ENCODE data around the gene SMIM32.

The SMIM32 gene

DNA sequence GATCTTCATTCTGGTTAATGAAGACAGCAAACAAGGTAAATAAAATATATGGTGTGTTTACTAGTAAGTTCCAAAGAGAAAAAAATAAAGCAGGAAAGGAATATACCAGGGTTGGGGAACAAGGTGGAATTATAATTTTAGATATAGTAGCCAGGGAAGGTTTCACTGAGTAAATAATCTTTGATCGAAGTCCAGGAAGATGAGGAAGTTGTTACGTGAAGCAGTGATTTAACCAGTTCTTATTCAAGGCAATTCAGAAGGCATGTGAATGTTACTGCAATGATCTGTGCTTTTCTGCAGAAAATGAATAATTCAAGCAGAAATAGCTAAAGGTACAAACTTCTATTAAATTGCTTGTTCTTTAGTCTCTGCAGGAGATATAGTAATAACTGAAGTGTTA lies 6.2 kb downstream of the SMIM32 start:
- no peak for DNase-seq (ENCODE audit: low read depth)

DNA sequence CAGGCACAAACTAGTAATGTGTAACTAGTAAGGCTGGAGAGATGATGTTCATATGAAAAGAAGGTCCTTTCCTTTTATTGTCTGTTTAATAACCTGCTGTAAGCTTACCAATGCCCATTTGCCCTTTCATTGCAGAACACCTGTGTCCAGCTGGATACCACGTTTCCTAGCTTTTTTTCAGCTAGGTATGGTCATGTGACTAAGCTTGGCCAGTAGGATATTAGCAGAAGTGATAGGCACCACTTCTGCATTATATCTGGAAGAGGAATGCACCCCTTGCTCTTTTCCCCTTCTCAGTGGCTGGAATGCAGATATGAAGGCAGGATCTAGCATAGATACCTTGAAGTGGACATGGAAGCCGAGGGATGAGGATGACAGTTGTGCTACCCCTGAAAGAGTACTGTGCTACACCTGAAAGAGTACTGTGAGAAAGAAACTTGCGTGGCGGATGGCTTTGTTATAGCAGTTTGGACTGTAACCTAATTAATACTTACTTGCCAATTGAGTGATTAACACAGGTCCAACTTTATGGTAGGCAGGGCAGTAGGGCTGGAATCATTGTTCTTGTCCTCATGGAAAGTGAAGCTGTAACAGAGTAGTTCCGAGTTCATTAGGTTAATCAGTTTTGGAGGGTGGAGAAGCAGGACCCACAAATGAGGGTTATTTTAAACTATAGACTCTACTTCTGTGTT lies 6.8 kb downstream of the SMIM32 start:
- no peak for DNase-seq (ENCODE audit: low read depth)

DNA sequence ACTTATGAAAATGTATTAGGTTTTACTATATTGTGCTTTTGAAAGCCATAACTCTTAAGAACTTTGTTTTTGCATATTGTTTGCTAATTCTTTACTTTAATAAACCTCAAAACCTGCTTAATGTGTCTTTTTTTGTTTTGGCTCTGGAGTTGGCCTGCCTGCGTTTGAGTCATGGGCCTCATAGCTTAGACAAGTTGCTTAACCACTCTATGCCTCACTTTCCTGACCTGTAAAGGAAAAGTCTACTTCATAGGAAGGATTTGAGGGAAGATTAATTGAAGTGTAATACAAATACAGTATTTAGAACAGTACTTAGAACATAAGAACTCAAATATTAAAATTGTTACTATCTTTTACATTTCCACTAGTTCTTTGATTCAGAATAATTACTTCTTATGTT lies 10.3 kb downstream of the SMIM32 start:
- DNase-seq (ENCODE audit: low read depth): no peak

DNA sequence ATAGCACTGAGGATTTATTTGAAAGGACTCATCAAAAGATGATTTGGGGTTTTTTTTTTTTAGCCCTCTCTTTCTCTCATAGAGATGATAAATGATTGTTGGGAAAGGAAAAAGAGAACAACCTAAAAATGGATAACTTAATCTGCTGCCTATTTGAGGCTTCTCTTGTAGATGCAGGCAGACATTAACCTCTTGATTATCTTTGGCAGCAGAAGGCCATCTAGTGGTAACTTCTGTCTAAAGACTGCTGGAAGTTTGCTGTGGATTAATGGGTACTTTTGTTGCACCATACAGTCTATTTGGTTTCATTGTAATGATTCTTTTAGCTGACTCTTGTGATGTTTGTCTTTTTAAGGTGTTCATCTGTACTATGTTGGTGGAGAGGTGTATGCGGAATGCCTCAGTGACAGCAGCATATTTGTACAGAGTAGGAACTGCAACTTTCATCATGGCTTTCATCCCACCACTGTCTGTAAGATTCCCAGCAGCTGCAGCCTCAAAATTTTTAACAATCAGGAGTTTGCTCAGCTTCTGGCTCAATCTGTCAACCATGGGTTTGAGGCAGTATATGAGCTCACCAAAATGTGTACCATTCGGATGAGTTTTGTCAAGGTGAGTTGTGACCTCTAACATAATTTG lies 18.8 kb downstream of the SMIM32 start:
- DNase-seq (ENCODE audit: low read depth): no peak

DNA sequence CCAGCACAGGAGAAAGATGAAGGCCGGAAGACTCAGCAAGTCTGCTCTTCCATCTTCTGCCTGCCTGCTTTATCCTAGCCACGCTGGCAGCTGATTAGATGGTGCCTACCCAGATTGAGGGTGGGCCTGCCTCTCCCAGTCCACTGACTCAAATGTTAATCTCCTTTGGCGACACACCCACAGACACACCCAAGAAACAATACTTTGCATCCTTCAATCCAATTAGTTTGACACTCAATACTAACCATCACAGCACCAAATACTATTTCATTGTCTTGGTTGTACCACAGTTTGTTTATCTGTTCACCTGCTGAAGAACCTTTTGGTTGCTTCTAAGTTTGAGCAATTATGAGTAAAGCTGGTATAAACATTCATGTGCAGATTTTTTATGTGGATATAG lies 23.7 kb downstream of the SMIM32 start:
- no peak for DNase-seq (ENCODE audit: low read depth)

DNA sequence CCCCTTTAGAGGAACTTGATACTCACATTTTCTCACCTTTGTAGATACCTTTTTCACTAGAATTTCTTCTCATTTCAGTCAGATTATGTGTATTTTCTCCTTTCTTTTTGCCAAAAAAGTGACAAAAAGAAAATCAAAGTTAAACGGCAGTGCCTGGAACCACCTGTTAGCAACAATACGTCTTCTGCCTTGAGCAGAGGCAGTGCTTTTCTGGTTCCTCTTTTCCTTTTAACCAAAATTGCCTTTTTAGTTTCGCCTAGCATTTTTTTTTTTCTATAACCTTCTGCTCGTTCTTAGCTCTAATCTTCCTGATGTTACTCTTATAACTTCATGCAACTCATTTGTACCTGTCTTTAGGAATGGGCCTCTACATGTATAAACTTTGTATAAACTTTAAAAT lies 26.1 kb downstream of the SMIM32 start:
- no peak for DNase-seq (ENCODE audit: low read depth)

DNA sequence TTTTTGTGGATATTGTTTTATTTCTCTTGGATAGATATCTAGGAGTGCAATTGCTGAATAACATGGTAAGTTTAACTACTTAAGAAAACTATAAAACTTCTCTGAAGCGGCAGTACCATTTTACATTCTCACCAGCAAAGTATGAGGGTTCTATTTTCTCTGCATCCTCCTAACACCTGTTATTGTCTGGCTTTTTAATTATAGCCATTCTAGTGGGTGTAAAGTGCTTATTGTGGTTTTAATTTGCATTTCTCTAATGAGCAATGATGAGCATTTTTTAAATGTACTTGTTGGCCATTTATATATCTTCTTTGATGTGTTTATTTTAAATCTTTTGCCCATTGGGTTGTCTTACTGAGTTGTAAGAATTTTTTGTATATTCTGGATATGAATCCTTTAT lies 28.7 kb downstream of the SMIM32 start:
- DNase-seq (ENCODE audit: low read depth): no peak

DNA sequence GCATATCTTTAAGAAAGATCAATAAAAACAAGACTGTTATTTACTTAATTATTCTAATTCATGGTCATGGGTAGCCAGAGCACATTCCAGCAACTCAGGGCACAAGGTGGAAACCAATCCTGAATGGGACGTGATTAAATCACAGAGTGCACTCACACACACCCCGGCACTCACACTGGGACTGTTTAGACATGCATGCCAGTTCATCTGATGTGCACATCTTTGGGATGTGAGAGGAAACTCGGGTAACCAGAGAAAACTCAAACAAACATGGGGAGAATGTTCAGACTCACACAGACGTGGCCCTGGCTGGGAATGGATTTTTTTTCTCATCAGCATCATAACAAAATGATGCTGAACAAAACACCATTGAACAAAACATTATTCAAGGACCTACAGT lies 31.0 kb downstream of the SMIM32 start:
- DNase-seq (ENCODE audit: low read depth): no peak

DNA sequence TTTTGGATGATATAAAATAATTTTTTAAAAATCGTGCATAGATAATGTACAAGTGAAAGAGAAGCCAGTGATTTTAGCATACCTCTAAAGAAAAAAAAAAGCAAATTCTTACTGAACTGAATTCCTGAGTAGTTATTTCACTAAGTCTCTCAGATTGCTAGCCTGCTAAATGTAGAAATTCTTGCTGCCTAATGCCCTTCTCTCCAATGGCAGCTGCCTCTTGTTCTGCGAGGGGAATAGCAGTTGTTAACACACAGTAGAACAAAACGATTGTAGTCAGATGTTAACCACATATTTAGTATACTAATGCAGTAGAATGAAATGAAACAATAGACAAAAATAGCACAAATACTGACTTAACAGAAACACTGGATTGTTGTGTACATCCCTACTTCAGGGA lies 33.5 kb downstream of the SMIM32 start:
- no peak for DNase-seq (ENCODE audit: low read depth)

DNA sequence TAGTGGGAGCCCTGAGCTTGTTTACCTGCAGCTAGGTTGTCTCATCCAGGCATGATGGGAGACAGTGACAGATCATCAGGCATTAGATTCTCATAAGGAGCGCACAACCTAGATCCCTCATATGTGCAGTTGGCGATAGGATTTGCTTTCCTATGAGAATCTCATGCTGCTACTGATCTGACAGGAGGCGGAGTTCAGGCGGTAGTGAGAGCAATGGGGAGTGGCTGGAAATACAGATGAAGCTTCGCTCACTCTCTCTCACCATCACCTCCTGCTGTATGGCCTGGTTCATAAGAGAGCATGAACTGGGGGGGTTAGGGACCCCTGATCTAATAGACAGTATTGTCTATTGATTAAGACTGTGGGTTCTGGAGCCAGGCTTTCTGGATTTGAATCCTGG lies 35.4 kb downstream of the SMIM32 start:
- no peak for DNase-seq (ENCODE audit: low read depth)

DNA sequence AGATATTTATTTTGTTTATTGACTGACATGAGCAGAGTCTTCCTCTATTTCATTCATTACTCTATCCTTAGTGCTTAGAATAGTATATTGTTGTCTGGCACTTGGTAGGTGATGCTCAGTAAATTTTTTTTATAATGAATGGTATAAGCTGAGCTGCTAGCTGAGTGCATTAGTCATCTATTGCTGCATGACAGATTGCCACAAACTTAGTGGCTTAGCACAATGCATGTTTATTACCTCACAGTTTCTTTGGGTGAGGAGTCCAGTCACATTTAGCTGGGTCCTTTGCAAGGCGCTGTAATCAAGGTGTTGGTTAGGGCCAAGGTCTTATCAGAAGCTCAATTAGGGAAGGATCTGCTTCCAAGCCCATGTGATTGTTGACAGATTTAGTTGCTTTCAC lies 37.2 kb downstream of the SMIM32 start:
- DNase-seq (ENCODE audit: low read depth): no peak

DNA sequence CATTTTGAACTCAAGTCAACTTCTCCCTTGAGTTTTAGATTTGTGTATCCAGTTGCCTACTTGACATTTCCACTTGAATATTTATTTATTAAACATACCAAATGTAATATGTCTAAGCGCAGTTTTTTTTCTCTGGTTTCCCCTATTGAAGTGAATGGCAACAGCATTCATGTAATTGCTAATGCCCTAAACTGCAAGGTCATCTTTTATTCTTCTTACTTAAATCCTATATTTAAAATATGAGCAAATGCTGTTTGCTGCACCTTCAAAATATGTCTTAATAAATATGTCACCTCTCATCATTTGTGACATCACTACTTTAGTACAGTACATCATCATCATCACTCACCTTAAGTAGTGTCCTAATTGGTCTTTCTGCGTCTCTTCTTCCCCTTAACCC lies 37.9 kb downstream of the SMIM32 start:
- DNase-seq (ENCODE audit: low read depth): no peak

DNA sequence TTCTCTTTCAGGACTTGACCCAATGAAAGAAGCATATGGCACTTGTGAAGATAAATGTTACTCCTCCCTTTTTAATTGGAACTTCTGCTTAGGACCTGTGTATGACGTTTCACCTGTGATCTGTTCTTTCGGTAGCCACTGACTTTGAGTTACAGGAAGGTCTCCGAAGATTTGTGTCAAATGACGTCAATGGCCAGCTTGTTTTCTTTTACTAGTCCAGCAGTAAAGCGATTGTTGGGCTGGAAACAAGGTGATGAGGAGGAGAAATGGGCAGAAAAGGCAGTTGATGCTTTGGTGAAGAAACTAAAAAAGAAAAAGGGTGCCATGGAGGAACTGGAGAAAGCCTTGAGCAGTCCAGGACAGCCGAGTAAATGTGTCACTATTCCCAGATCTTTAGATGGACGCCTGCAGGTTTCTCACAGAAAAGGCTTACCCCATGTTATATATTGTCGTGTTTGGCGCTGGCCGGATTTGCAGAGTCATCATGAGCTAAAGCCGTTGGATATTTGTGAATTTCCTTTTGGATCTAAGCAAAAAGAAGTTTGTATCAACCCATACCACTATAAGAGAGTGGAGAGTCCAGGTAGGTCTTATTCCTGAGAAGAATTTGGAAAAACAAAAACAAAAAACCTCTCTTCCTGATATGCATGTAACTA lies 39.3 kb downstream of the SMIM32 start:
- no peak for DNase-seq (ENCODE audit: low read depth)

DNA sequence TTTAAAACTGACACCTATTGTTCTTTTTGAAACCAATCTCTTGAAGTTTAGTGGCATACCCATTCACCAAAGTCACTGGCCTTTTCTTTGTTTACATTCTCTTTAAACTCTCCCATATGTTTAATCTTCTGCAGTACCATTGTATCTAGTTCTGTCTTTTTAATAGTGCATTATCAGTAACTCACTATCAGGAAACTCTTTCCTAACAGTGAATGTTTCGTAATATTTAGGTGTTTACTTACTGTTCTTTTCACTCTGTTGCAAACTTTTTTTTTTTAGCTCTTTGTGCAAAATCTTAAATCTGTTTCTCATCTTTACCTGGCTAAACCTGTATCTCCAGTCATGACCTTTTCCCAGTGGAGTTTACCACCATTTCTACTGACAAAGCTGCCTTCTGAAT lies 43.1 kb downstream of the SMIM32 start:
- DNase-seq (ENCODE audit: low read depth): no peak

DNA sequence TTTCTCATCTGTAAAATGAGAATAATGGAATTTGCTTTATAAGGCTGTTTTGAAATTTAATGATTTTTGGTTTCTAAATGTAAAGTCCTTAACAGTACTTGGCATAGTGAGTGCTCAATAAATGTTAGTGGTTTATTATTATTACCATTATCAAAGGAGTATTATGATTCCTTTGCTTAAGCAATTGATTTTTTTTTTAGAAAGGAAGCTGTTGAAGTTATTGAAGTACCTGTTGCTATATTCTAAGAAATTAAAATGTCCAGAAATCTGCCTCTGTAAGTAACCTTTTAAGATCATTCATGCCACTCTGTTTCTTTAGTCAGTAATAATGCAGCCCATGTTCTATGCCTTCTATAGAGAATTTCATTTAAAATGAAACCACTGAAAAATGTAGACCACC lies 45.3 kb downstream of the SMIM32 start:
- DNase-seq (ENCODE audit: low read depth): no peak

DNA sequence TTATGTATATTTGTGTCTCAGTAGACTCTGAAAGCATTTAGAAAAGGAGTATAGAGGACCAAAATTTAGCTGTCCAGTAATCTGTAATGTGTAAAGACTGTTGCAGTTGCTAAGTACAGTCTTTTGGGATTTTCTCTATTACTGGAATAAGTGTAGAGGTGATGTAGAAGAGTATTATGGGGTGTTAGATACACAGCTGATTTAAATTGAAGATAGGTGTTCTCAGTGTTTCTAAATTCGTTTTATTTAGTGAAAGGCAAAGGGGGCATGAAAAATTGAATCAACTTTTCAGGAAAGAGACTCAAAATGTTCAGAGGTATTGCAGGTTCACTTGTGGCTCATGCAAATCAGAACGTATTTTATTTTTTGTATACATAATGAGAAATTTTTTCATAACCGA lies 46.8 kb downstream of the SMIM32 start:
- no peak for DNase-seq (ENCODE audit: low read depth)

DNA sequence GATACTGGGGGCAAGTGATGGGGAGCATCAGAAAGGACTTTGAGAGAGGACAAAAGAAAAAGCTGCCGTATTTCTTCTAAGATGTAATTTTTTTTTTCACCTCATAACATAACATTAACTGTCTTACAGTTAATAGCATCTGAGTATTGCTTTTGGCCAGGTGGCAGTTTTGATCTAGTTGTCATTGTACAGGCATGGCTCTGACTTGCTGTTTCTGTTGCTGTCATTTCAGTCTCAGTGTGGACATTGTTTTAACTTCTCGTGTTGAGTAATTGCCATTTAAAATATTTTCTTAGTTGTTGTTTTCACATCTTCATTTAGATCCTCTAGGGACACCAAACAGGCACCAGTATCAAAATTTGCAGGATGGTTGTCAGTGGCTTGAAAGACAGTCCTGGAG lies 47.9 kb downstream of the SMIM32 start:
- no peak for DNase-seq (ENCODE audit: low read depth)

DNA sequence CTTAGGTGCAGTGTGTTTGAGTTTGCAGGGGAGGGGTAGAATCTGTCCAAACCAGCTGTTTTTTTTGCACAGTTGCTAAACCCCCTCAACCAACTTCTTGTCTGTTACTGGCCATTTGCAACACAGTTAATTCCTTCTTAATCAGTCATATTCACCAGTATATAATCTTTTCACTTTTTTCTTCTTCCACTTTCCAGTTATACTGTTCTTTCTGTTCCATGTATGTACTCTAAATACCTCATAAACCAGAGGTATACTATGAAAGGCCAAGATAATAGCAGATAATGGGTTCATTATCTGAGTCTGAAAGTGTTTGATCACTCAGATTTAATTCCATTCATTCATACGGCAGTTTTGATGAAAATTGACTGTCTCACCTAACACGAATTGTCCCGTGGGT lies 49.2 kb downstream of the SMIM32 start:
- DNase-seq (ENCODE audit: low read depth): no peak

DNA sequence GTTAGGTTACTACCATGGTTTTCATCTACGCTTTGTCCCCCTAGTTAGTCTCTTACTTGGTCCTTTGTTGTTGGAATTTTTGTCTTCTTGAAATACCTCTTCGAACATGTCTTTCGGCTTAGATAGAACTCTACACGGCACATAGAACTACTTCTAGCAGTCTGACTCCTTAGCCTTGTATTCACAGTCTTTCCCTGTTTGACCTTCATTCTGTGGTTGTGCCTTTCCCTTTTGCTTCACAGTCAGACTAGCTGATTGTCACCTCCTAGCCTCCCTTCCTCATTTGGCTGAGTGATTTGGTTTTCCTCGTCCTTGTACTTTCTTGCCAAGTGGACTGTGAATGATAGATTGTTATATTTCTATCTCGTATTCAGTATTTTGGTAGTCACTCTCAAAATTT lies 49.6 kb downstream of the SMIM32 start:
- DNase-seq (ENCODE audit: low read depth): no peak

DNA sequence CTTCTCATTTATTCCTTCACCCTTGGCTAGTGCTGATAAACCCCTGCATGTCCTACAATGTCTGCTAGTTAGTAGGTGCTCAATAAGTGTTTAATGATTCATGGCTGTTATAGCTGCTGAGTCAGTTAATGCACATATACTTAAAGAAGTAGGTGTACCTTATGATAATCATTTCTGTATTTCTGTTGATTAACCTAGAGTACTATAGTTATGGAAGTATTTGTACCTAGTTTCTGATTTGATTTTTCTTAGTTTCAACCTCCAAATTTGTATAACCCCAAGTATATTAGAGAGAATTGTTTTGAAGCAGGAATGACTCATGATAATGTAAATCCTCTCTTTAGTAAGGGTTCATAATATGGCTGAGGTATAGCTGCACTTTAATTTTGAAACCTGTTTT lies 51.4 kb downstream of the SMIM32 start:
- DNase-seq (ENCODE audit: low read depth): no peak
